Neutrophil (primary cell): ENCODE results near the gene CAMTA1.

Experiments used
- H3K27ac ChIP-seq: fragments of 200-600 bp; sonication (generic); 2 replicates; pipeline ENCODE4 v1.5.1; 2016; ENCODE audit warnings: mild to moderate bottlenecking, moderate library complexity
- H3K27me3 ChIP-seq: fragments of 200-600 bp; sonication (generic); 2 replicates; pipeline ENCODE4 v1.6.0; 2016; ENCODE audit warnings: mild to moderate bottlenecking
- H3K36me3 ChIP-seq: fragments of 200-600 bp; sonication (generic); 2 replicates; pipeline ENCODE4 v1.5.1; 2017
- H3K4me1 ChIP-seq, 2 experiments: fragments of 200-600 bp in 1 of 2; sonication (generic) in 1 of 2; 1 replicate in 1 of 2; 2 replicates in 1 of 2; pipeline versions ENCODE4 v1.5.1 to v1.6.1; 2013 to 2016; ENCODE audit warnings: low read depth in 1 of 2, low read length in 1 of 2, mild to moderate bottlenecking in 1 of 2, moderate library complexity in 1 of 2; ENCODE audit not compliant: control insufficient read depth in 1 of 2, insufficient read depth in 1 of 2
- H3K4me3 ChIP-seq, 2 experiments: fragments of 200-600 bp in 1 of 2; sonication (generic) in 1 of 2; 1 replicate in 1 of 2; 2 replicates in 1 of 2; pipeline ENCODE4 v1.5.1; 2013 to 2016; ENCODE audit warnings: low read depth in 1 of 2, low read length in 1 of 2, mild to moderate bottlenecking in 1 of 2, moderate library complexity in 1 of 2
- H3K9me3 ChIP-seq: fragments of 200-600 bp; sonication (generic); 2 replicates; pipeline ENCODE4 v1.5.1; 2016
- CTCF ChIP-seq: fragments of 200-600 bp; sonication (generic); IDR thresholded peaks from 2 replicates; pipeline ENCODE4 v1.5.1; 2016; ENCODE audit warnings: antibody characterized with exemption

CAMTA1 gene

GRCh38 chr1:7505094-7505770, 720.0 kb downstream of the CAMTA1 start:
- Histone ChIP-seq H3K27ac (no peak overlapping the region), H3K4me3 (no peak overlapping the region), H3K4me1 (no peaks in the 10 kb centered on the region), H3K9me3 (no peaks in the 10 kb centered on the region), H3K27me3 (no peaks in the 10 kb centered on the region), H3K36me3 (no peaks in the 10 kb centered on the region)
- no peak for TF ChIP-seq CTCF

GRCh38 chr1:7505771-7506453, 720.7 kb downstream of the CAMTA1 start:
- Histone ChIP-seq H3K27me3 (no peaks in the 10 kb centered on the region), H3K4me3 (no peak overlapping the region), H3K27ac (no peak overlapping the region), H3K4me1 (no peaks in the 10 kb centered on the region), H3K36me3 (no peaks in the 10 kb centered on the region), H3K9me3 (no peaks in the 10 kb centered on the region)
- no peak for TF ChIP-seq CTCF

GRCh38 chr1:7506454-7507284, 721.4 kb downstream of the CAMTA1 start:
- TF ChIP-seq CTCF, result no peak
- Histone ChIP-seq H3K4me3 (no peak overlapping the region), H3K36me3 (no peaks in the 10 kb centered on the region), H3K27me3 (no peaks in the 10 kb centered on the region), H3K9me3 (no peaks in the 10 kb centered on the region), H3K4me1 (no peaks in the 10 kb centered on the region), H3K27ac (no peak overlapping the region)

GRCh38 chr1:7507285-7508019, 722.2 kb downstream of the CAMTA1 start:
- Histone ChIP-seq H3K9me3 (no peaks in the 10 kb centered on the region), H3K27me3 (no peaks in the 10 kb centered on the region), H3K4me1 (no peaks in the 10 kb centered on the region), H3K4me3 (no peak overlapping the region), H3K27ac (no peak overlapping the region), H3K36me3 (no peaks in the 10 kb centered on the region)
- no peak for TF ChIP-seq CTCF
